HG03558 (cell line): ENCODE results near the gene HMGCR.

Source experiments
- ATAC-seq: cut with Tn5 transposase; IDR thresholded peaks from one replicate; pipeline ENCODE4 v1.9.1; 2021; ENCODE audit warnings: moderate number of reproducible peaks; ENCODE audit not compliant: unreplicated experiment; ENCODE audit errors: extremely low read depth

Gene HMGCR

GRCh38 chr5:75374394-75374814 is 37.4 kb downstream of the HMGCR start:
- no peak for ATAC-seq

- ATAC-seq, result no peak
Measured at GRCh38 chr5:75375414-75375813, 38.4 kb downstream of the HMGCR start.

- no peak for ATAC-seq
Measured at GRCh38 chr5:75380099-75380498, 43.1 kb downstream of the HMGCR start.

- no peak for ATAC-seq
Measured at GRCh38 chr5:75381456-75381855, 44.4 kb downstream of the HMGCR start.

- no peak for ATAC-seq
Measured at GRCh38 chr5:75384218-75384617, 47.2 kb downstream of the HMGCR start.

GRCh38 chr5:75387806-75388205 is 50.8 kb downstream of the HMGCR start:
- ATAC-seq, result no peak

- ATAC-seq, result no peak
Measured at GRCh38 chr5:75389430-75389829, 52.4 kb downstream of the HMGCR start.

- no peak for ATAC-seq
Measured at GRCh38 chr5:75395277-75395676, 58.3 kb downstream of the HMGCR start.

GRCh38 chr5:75405296-75405695 is 68.3 kb downstream of the HMGCR start:
- no peak for ATAC-seq
